SK-N-SH treated with all-trans-retinoic acid at 6 μM for 48 hours (cell line): ENCODE measurements around the gene COL23A1.

Experiments
- ATAC-seq: fragments of 200-7000 bp; cut with Tn5 transposase; 3 replicates; pipeline ENCODE4 v1.9.1; 2020; ENCODE audit warnings: mild to moderate bottlenecking, moderate library complexity
- ARNTL ChIP-seq: fragments of 450-650 bp; formaldehyde crosslinking; IDR thresholded peaks from 2 replicates; pipeline ENCODE4 v1.5.0; 2020; ENCODE audit warnings: low read depth, mild to moderate bottlenecking, moderate library complexity, borderline replicate concordance
- BACH2 ChIP-seq: fragments of 250-450 bp; sonication (Bioruptor Pico); IDR thresholded peaks from 2 replicates; pipeline ENCODE4 v1.9.0; 2021; ENCODE audit warnings: mild to moderate bottlenecking, borderline replicate concordance
- CREB5 ChIP-seq: fragments of 250-450 bp; sonication (Bioruptor Pico); IDR thresholded peaks from 2 replicates; pipeline ENCODE4 v1.5.1; 2020; ENCODE audit warnings: low read depth, mild to moderate bottlenecking, moderate library complexity
- CSDC2 ChIP-seq: fragments of 250-450 bp; sonication (Bioruptor Pico); IDR thresholded peaks from 2 replicates; pipeline ENCODE4 v1.5.0; 2020; ENCODE audit warnings: mild to moderate bottlenecking, moderate library complexity
- ESRRG ChIP-seq: fragments of 250-450 bp; sonication (Bioruptor Pico); IDR thresholded peaks from 2 replicates; pipeline ENCODE4 v1.6.1; 2021; ENCODE audit warnings: mild to moderate bottlenecking
- GLIS3 ChIP-seq: fragments of 250-450 bp; sonication (Bioruptor Pico); IDR thresholded peaks from 2 replicates; pipeline ENCODE4 v1.5.0; 2020; ENCODE audit warnings: mild to moderate bottlenecking, moderate library complexity
- ISL1 ChIP-seq: fragments of 250-450 bp; sonication (Bioruptor Pico); IDR thresholded peaks from 2 replicates; pipeline ENCODE4 v2.1.2; 2022; ENCODE audit warnings: mild to moderate bottlenecking, moderate library complexity
- OSR1 ChIP-seq: fragments of 250-450 bp; sonication (Bioruptor Pico); IDR thresholded peaks from 2 replicates; pipeline ENCODE4 v1.8.0; 2022; ENCODE audit warnings: moderate library complexity, mild to moderate bottlenecking, inconsistent platforms
- PATZ1 ChIP-seq: fragments of 250-450 bp; sonication (Bioruptor Pico); IDR thresholded peaks from 2 replicates; pipeline ENCODE4 v1.8.0; 2020; ENCODE audit warnings: mild to moderate bottlenecking, moderate library complexity, borderline replicate concordance
- POU6F1 ChIP-seq: fragments of 250-450 bp; sonication (Bioruptor Pico); IDR thresholded peaks from 2 replicates; pipeline ENCODE4 v1.8.0; 2021; ENCODE audit warnings: low read depth, mild to moderate bottlenecking, moderate library complexity, borderline replicate concordance
- PPARA ChIP-seq: fragments of 250-450 bp; sonication (Bioruptor Pico); IDR thresholded peaks from 2 replicates; pipeline ENCODE4 v1.5.0; 2020; ENCODE audit warnings: mild to moderate bottlenecking, borderline replicate concordance
- RARB ChIP-seq: fragments of 250-450 bp; sonication (Bioruptor Pico); IDR thresholded peaks from 2 replicates; pipeline ENCODE4 v1.8.0; 2021; ENCODE audit warnings: mild to moderate bottlenecking, moderate library complexity
- SNAI2 ChIP-seq: fragments of 250-450 bp; sonication (Bioruptor Pico); IDR thresholded peaks from 2 replicates; pipeline ENCODE4 v1.5.0; 2020; ENCODE audit warnings: mild to moderate bottlenecking, moderate library complexity
- TCF4 ChIP-seq: fragments of 250-450 bp; sonication (Bioruptor Pico); IDR thresholded peaks from 2 replicates; pipeline ENCODE4 v1.8.0; 2021; ENCODE audit warnings: mild to moderate bottlenecking, moderate library complexity, borderline replicate concordance
- TOX ChIP-seq: fragments of 250-450 bp; sonication (Bioruptor Pico); IDR thresholded peaks from 2 replicates; pipeline ENCODE4 v1.8.0; 2021; ENCODE audit warnings: mild to moderate bottlenecking, moderate library complexity, borderline replicate concordance
- TSHZ2 ChIP-seq: fragments of 250-450 bp; sonication (Bioruptor Pico); IDR thresholded peaks from 2 replicates; pipeline ENCODE4 v1.5.0; 2020; ENCODE audit warnings: mild to moderate bottlenecking, moderate library complexity
- ZC3H10 ChIP-seq: fragments of 250-450 bp; sonication (Bioruptor Pico); IDR thresholded peaks from 2 replicates; pipeline ENCODE4 v1.5.1; 2021; ENCODE audit warnings: mild to moderate bottlenecking, moderate library complexity
- ZFP3 ChIP-seq: fragments of 250-450 bp; sonication (Bioruptor Pico); IDR thresholded peaks from 2 replicates; pipeline ENCODE4 v1.5.0; 2020; ENCODE audit warnings: mild to moderate bottlenecking, moderate library complexity
- ZFP30 ChIP-seq: fragments of 450-650 bp; formaldehyde crosslinking; IDR thresholded peaks from 2 replicates; pipeline ENCODE4 v1.5.0; 2022; ENCODE audit warnings: mild to moderate bottlenecking, moderate library complexity
- ZNF565 ChIP-seq: fragments of 450-650 bp; formaldehyde crosslinking; conservative IDR thresholded peaks from 2 replicates; pipeline ENCODE4 v1.5.0; 2020; ENCODE audit warnings: low read depth, mild to moderate bottlenecking, moderate library complexity
- ZNF70 ChIP-seq: fragments of 450-650 bp; formaldehyde crosslinking; IDR thresholded peaks from 2 replicates; pipeline ENCODE4 v1.5.0; 2020; ENCODE audit warnings: mild to moderate bottlenecking, moderate library complexity
- ZNF8 ChIP-seq: fragments of 450-650 bp; formaldehyde crosslinking; IDR thresholded peaks from 2 replicates; pipeline ENCODE4 v1.5.0; 2020; ENCODE audit warnings: mild to moderate bottlenecking, moderate library complexity

The COL23A1 gene

GRCh38 chr5:178281331-178281730 is 308.9 kb downstream of the COL23A1 start:
- no peak for TF ChIP-seq ZNF8 (CRISPR knock-in tag)
- no peak for TF ChIP-seq ISL1 (CRISPR knock-in tag)
- TF ChIP-seq TCF4 = no peak
- ATAC-seq = no peak

- TF ChIP-seq ZFP3 (no peak), ZNF70 (CRISPR knock-in tag) (no peak), PATZ1 (no peak), GLIS3 (CRISPR knock-in tag) (no peak), SNAI2 (CRISPR knock-in tag) (no peak), PPARA (CRISPR knock-in tag) (no peak), ISL1 (CRISPR knock-in tag) (no peak), BACH2 (CRISPR knock-in tag) (no peak), ESRRG (CRISPR knock-in tag) (no peak), ZC3H10 (CRISPR knock-in tag) (no peak), POU6F1 (no peak), TOX (CRISPR knock-in tag) (no peak), ARNTL (CRISPR knock-in tag) (no peak), ZFP30 (CRISPR knock-in tag) (no peak), RARB (CRISPR knock-in tag) (no peak), ZNF8 (CRISPR knock-in tag) (no peak), ZNF565 (no peak), CREB5 (CRISPR knock-in tag) (no peak)
- no peak for ATAC-seq
Measured at GRCh38 chr5:178280631-178281030, 309.6 kb downstream of the COL23A1 start.

- ATAC-seq = peak; percentile 61; the same call in 2 of the 3 replicates
- TF ChIP-seq ZC3H10 (CRISPR knock-in tag) (no peak), TSHZ2 (CRISPR knock-in tag) (0 out of 2 replicates have a peak, but pooled peaks have one; percentile 21)
Measured at GRCh38 chr5:178279723-178280438, 310.3 kb downstream of the COL23A1 start.

GRCh38 chr5:178279026-178279722 is 311.0 kb downstream of the COL23A1 start:
- no peak for ATAC-seq
- no peak for TF ChIP-seq POU6F1
- no peak for TF ChIP-seq OSR1 (CRISPR knock-in tag)
- no peak for TF ChIP-seq CSDC2 (CRISPR knock-in tag)
- TF ChIP-seq ZNF70 (CRISPR knock-in tag) = no peak
- TF ChIP-seq ESRRG (CRISPR knock-in tag) = no peak
